ENCODE measurements around the gene LGALS3.

LGALS3 gene

GRCh38 chr14:55114720-55115119 lies 14.3 kb upstream of the LGALS3 start:
- DNase-seq (ENCODE audit: low read depth, low spot score) = no peak

DNA sequence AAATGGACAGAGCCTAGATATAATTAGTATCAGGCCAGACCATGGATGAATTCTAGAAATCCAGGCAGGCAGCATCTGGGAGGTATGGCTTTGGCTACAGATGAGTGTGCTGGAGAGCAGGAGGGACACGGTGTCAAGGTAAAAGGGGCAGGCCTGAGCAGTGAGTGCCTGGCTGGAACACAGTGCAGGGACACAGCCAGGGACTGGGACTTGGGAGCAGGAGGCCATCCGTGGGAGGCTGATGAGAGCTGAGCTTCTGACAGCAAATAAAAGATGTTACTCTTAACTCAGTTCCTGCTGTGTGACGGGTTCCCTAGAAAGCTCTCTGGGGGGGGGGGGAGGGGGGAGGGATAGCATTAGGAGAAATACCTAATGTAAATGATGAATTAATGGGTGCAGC lies 13.6 kb upstream of the LGALS3 start:
- DNase-seq (ENCODE audit: low read depth, low spot score) = no peak

DNA sequence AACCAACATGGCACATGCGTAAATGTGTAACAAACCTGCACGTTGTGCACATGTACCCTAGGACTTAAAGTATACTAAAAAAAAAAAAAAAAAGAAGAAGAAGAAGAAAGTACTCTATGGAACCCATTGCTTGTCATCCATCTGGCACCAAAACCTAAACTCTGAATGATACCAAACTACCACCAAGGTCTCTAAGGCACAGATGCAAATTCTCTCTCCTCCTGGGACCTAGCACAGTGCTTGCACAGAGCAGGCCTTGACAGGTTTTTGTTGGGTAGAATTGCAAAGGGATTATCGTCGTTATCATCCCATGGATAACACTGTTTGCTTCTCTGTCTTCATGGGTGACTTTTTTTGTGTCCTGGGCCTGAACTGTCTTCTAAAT lies 13.2 kb upstream of the LGALS3 start:
- DNase-seq (ENCODE audit: low read depth, low spot score) = no peak

DNA sequence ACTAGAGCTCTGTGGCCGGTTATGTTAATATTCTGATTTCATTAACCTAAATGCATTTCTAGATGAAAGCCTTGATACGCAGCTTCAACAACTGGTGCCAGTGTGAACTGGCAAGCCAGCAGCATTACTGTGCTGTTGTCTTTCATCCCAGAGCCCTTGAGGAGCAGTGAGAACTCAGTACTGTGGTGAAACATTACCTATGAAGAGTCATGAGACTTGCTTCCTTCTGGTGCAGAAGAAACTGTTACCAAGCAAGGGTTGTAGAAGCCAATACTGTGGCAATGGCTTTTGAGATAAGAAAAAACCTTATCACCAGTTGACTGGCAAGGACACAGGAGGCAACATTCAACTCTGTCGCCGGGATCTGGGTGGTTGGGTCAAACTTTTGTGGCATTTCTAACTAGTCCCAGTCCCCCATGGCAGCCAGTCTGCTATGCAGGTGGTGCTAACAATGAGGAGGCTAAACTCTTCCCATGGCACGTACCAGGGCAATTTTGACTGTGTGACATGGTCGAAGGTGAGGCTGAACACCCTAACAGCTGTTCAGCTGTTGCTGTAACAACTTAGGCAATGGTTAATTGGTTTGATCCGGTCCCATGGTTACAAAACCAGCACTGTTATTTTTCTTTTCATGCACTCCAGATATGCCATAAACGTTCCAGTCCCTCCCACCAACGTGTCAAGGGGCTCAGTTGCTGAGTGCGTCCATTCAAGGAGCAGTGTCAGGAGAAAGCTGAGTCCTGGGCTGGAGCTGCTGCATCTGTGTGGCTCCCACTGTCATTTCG lies 12.6 kb upstream of the LGALS3 start:
- no peak for DNase-seq (ENCODE audit: low read depth, low spot score)

GRCh38 chr14:55117803-55118441 lies 11.1 kb upstream of the LGALS3 start:
- no peak for DNase-seq (ENCODE audit: low read depth, low spot score)

DNA sequence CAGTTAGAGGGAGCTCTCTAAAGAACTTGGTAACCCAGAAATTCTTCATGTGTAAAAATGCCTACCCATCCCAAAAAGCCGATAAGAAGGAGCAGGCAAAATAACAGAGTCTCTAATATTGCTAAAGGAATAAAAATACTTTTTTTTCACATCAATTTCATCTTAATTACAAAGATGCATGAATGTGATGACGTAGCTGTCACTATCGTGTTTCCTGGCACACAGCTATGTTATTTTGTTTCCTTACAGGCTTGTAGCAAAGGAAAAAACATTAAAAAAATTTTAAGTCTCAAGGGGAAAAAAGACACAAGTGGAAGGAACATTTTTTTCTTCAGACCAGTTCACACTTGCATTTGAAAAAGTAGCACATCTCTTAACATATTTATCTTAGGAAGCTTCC lies 10.3 kb upstream of the LGALS3 start:
- DNase-seq (ENCODE audit: low read depth, low spot score) = no peak

- no peak for DNase-seq (ENCODE audit: low read depth, low spot score)
Measured at GRCh38 chr14:55120571-55121495, 8.2 kb upstream of the LGALS3 start.

- no peak for DNase-seq (ENCODE audit: low read depth, low spot score)
Measured at GRCh38 chr14:55121628-55122439, 7.2 kb upstream of the LGALS3 start.

GRCh38 chr14:55122440-55122986 lies 6.5 kb upstream of the LGALS3 start:
- DNase-seq (ENCODE audit: low read depth, low spot score) = no peak

DNA sequence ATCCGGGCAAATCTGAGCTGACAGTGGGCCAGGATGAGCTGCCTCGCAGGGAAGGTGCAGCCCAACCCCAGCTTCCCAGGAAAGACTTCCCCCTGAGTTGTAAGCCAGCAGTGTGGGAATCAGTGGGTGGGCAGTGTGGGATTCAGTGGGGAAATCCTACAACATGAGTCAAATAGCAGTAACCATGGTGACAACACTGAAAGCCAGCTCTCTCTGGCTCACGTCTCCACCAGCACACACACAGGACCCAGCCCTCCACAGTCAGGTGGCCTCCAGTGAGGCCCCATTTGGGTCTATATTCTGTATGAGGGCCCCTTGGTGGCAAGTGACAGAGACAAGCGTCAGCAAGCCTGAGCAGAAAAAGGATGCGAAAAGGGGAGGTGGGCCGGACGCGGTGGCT lies 6.0 kb upstream of the LGALS3 start:
- no peak for DNase-seq (ENCODE audit: low read depth, low spot score)

- DNase-seq (ENCODE audit: low read depth, low spot score) = no peak
Measured at GRCh38 chr14:55123852-55124639, 5.0 kb upstream of the LGALS3 start.

GRCh38 chr14:55124774-55125386 lies 4.2 kb upstream of the LGALS3 start:
- DNase-seq (ENCODE audit: low read depth, low spot score) = no peak

- no peak for DNase-seq (ENCODE audit: low read depth, low spot score)
Measured at GRCh38 chr14:55125403-55125802, 3.6 kb upstream of the LGALS3 start.

DNA sequence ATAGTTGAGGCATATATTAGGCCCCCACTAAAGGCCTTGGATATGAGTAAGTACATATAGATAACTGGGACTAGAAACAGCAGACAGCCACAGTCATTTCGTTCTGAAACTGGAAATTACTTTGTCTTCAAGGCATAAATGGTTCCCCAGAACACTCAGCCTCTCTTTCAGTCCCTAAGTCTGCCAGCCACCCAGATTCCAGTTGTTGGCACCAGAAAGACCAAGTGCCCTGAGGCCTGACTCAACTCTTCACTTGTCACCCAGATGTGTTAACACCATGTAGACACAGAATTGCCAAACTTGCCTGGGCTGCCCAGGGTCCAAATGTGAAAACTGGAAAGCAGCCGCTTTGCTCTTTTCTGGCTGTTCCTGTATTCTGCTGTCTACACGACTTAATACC lies 3.0 kb upstream of the LGALS3 start:
- DNase-seq (ENCODE audit: low read depth, low spot score) = no peak

DNA sequence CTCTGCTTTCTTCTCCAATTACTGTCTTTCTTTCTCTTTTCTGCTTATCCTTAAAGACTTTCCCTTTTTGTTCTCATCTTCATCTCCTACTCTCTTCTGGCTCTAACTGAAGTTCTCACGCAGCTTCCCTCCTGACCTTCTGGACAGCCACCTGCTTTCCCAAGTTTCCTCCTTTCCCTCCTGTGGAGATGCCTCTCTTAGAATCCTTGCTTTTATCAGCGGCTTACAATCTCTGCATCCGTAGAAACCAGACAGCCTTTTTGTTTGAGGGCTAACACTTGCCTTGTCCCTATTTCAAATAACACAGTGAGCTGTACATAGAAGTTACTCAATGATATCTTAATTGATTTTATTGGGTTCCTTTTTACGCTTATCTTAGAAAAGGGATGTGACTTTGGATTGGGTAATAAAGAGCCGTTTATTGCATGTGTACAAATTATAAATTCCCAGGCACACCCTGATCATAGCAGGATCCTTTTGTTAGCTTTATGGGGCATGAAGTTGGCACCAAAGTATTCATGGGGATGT lies 2.1 kb upstream of the LGALS3 start:
- no peak for DNase-seq (ENCODE audit: low read depth, low spot score)

DNA sequence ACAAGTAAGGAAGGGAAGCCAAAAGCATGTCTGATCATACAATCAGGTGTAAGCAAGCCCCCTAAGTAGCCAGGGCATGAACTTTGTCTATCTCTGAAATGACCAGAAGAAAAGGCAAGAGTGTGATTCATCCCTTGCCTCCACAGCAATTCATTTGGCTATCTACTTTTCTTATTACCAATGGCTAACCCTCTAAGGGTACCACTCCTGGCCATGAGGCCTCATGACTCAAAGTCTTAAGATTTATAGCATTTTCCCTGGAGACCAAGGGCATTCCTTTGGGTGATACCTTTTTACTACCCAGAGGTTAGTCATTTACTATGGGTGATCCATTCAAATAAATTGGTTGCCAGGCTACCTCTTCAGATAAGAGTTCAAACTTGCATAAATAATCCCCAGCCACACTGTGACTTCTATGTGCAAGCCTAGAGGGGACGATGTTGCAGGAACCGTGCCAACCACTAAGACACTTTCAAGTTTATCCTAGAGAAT lies 1.5 kb upstream of the LGALS3 start:
- no peak for DNase-seq (ENCODE audit: low read depth, low spot score)

DNA sequence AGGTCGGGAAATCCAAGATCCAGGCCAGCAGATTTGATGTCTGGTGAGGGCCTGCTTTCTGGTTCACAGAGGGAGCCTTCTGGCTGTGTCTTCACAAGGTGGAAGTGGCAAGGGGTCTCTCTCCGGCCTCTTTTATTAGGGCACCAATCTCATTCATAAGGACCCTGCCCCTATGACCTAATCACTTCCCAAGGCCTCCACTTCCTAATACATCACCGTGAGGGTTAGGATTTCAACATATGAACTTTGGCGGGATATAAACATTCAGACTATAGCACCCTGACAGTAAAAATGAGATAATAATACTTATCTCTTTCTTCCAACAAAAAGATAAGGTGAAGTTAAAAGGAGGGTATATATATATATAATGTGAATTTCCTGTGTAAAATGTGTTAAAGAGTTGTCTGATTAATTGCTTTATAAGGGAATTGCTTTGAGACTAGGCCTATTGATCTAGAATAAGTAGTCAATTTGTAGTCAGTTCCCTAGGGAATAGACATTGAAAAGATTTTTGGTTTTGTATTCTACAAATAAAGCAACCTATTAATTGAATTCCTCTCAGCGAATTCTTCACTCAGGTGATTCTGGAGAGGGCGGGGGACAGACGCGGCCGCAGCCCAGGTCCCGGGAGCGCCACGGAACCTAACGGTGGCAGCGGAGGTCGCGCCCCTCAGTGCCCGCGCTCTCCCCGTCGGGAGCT lies 516 bp upstream of the LGALS3 start:
- DNase-seq (ENCODE audit: low read depth, low spot score) = no peak

GRCh38 chr14:55129428-55130195 lies 560 bp downstream of the LGALS3 start:
- DNase-seq (ENCODE audit: low read depth, low spot score) = peak; percentile 34

All from activated CD4-positive, CD25-positive, alpha-beta regulatory T cell treated with anti-CD3 and anti-CD28 coated beads, Interleukin-2, amount 50 U/mL, for 16 hours (primary cell).